Measurements from ENCODE around the gene VIL1. TPM values are rescaled to one million over a fixed set of nuclear protein-coding genes. Genes with fewer than 3 reads are reported as not detected.

Gene VIL1
- total and polyA plus RNA-seq, 2 donors, result 0.08 TPM; not detected in 1

- 67% methylated on average over 7 of the region's 7 CpGs for WGBS
- H3K4me1 ChIP-seq (ENCODE audit: insufficient read depth), result no peaks in the 10 kb centered on the region
- H3K4me3 ChIP-seq (ENCODE audit: low read depth, low read length), result no peak overlapping the region
- H3K27ac ChIP-seq (ENCODE audit: low read depth), result no peak overlapping the region
- peaks cover 6% of the 10 kb centered on the region for H3K36me3 ChIP-seq (ENCODE audit: insufficient read depth)
- no peak for DNase-seq (ENCODE audit: extremely low spot score)
Observed at GRCh38 chr2:218485986-218486667, 67.2 kb downstream of the VIL1 start.

GRCh38 chr2:218500501-218501060, 81.7 kb downstream of the VIL1 start:
- Histone ChIP-seq H3K4me3 (ENCODE audit: low read depth, low read length) (no peak overlapping the region), H3K36me3 (ENCODE audit: insufficient read depth) (peaks cover 3% of the 10 kb centered on the region), H3K4me1 (ENCODE audit: insufficient read depth) (no peaks in the 10 kb centered on the region), H3K27ac (ENCODE audit: low read depth) (no peak overlapping the region)
- 94% methylated on average over 10 of the region's 10 CpGs for WGBS
- DNase-seq (ENCODE audit: extremely low spot score), result no peak

GRCh38 chr2:218501665-218502064, 82.7 kb downstream of the VIL1 start:
- WGBS, result 33% methylated on average over 2 of the region's 2 CpGs
- Histone ChIP-seq H3K4me3 (ENCODE audit: low read depth, low read length) (no peak overlapping the region), H3K27ac (ENCODE audit: low read depth) (no peak overlapping the region), H3K36me3 (ENCODE audit: insufficient read depth) (peaks cover under 1% of the 10 kb centered on the region), H3K4me1 (ENCODE audit: insufficient read depth) (no peaks in the 10 kb centered on the region)
- DNase-seq (ENCODE audit: extremely low spot score), result no peak

Small RNA genes lying within 50 kb of the gene (small RNA-seq; reads per million reads assigned to genes)
- gene MIR26B, result 3,288 reads per million, percentile 99 among the genes with 10 or more reads in this experiment

Other genes with a start within 250 kb of the VIL1 start
- gene ARPC2, start 201.9 kb upstream of the VIL1 start, total RNA-seq, result 206 TPM
- 256 TPM for gene ARPC2, start 201.9 kb upstream of the VIL1 start, polyA plus RNA-seq
- gene GPBAR1, start 158.1 kb upstream of the VIL1 start, total RNA-seq, result 1.6 TPM
- 19.3 TPM for gene GPBAR1, start 158.1 kb upstream of the VIL1 start, polyA plus RNA-seq
- 75.9 TPM for gene AAMP, start 149.0 kb upstream of the VIL1 start, total RNA-seq
- 139 TPM for gene AAMP, start 149.0 kb upstream of the VIL1 start, polyA plus RNA-seq
- gene PNKD, start 148.6 kb upstream of the VIL1 start, total RNA-seq, result 24.6 TPM
- 92.7 TPM for gene PNKD, start 148.6 kb upstream of the VIL1 start, polyA plus RNA-seq
- 127 TPM for gene TMBIM1, start 126.6 kb upstream of the VIL1 start, total RNA-seq
- gene TMBIM1, start 126.6 kb upstream of the VIL1 start, polyA plus RNA-seq, result 180 TPM
- not detected for gene CATIP, start 62.3 kb upstream of the VIL1 start, total RNA-seq
- not detected for gene CATIP, start 62.3 kb upstream of the VIL1 start, polyA plus RNA-seq
- 1.7 TPM for gene SLC11A1, start 36.9 kb upstream of the VIL1 start, total RNA-seq
- gene SLC11A1, start 36.9 kb upstream of the VIL1 start, polyA plus RNA-seq, result 19.7 TPM
- gene CTDSP1, start 19.3 kb upstream of the VIL1 start, total RNA-seq, result 66.2 TPM
- gene CTDSP1, start 19.3 kb upstream of the VIL1 start, polyA plus RNA-seq, result 179 TPM
- 37.1 TPM for gene USP37, start 149.2 kb downstream of the VIL1 start, total RNA-seq
- gene USP37, start 149.2 kb downstream of the VIL1 start, polyA plus RNA-seq, result 4.6 TPM
- gene CNOT9, start 149.7 kb downstream of the VIL1 start, total RNA-seq, result 43.8 TPM
- gene CNOT9, start 149.7 kb downstream of the VIL1 start, polyA plus RNA-seq, result 19.6 TPM
- gene PLCD4, start 188.8 kb downstream of the VIL1 start, total RNA-seq, result 6.7 TPM
- gene PLCD4, start 188.8 kb downstream of the VIL1 start, polyA plus RNA-seq, result 28.4 TPM
- gene ZNF142, start 240.5 kb downstream of the VIL1 start, total RNA-seq, result 8.5 TPM
- 12.8 TPM for gene ZNF142, start 240.5 kb downstream of the VIL1 start, polyA plus RNA-seq
- gene BCS1L, start 240.6 kb downstream of the VIL1 start, total RNA-seq, result 24.3 TPM
- 39.5 TPM for gene BCS1L, start 240.6 kb downstream of the VIL1 start, polyA plus RNA-seq

Measured in urinary bladder (tissue), 4 donors.